T47D (cell line): ENCODE measurements around the gene UPK3A.

Source experiments
- DNase-seq, 2 experiments: peaks; one replicate each; pipeline versions ENCODE4 v3.0.0 to v3.0.0-alpha.2; 2011 to 2012; ENCODE audit warnings: low read depth in 1 of 2, low spot score in 1 of 2
- JUND ChIP-seq: IDR thresholded peaks from 2 replicates; pipeline ENCODE4 v1.6.1; 2012; ENCODE audit warnings: low read depth
- in situ Hi-C: cut with HindIII; loops from 2 replicates; pipeline ENCODE4 v1.10.0; 2016; ENCODE audit warnings: low sequenced_read_pairs, low pct_unique_long_range_greater_than_20kb

Gene UPK3A

GRCh38 chr22:45336971-45337431, 52.3 kb downstream of the UPK3A start:
- in situ Hi-C loops = no loop called here
- no peak for TF ChIP-seq JUND
- DNase-seq = no peak

- TF ChIP-seq JUND = no peak
- no peak for DNase-seq
- in situ Hi-C loops = no loop called here
These were observed 52.8 kb downstream of the UPK3A start for GRCh38 chr22:45337536-45337935.

GRCh38 chr22:45338795-45339194, 54.0 kb downstream of the UPK3A start:
- no peak for DNase-seq
- in situ Hi-C loops = no loop called here
- no peak for TF ChIP-seq JUND

GRCh38 chr22:45340323-45340722, 55.6 kb downstream of the UPK3A start:
- no peak for DNase-seq

GRCh38 chr22:45341498-45341897, 56.7 kb downstream of the UPK3A start:
- in situ Hi-C loops = no loop called here
- DNase-seq = no peak
- TF ChIP-seq JUND = no peak

More at GRCh38 chr22:45340323-45340722, 55.6 kb downstream of the UPK3A start:
- no peak for TF ChIP-seq JUND
- in situ Hi-C loops = no loop called here

GRCh38 chr22:45343143-45343542, 58.4 kb downstream of the UPK3A start:
- in situ Hi-C loops = no loop called here
- no peak for TF ChIP-seq JUND
- no peak for DNase-seq

- TF ChIP-seq JUND = no peak
- in situ Hi-C loops = no loop called here
- DNase-seq = peak; percentile 53 to 66
These were observed 59.6 kb downstream of the UPK3A start for GRCh38 chr22:45344334-45344733.
